ENCODE results near the gene GBA2. TPM values are rescaled to one million over a fixed set of nuclear protein-coding genes. Genes with fewer than 3 reads are reported as not detected.
A peak's percentile ranks its signal among the peaks of the same experiment; 100 is the strongest.

The GBA2 gene
- total and polyA plus RNA-seq, 2 experiments from 2014 or later, result 32.1 to 80.1 TPM

- Histone ChIP-seq H3K27ac (ENCODE audit: low read depth) (0 out of 2 replicates have a peak overlapping the region, but pooled peaks have one; percentile 5), H3F3A (replicated peaks; ENCODE audit: low read depth) (no peaks in the 10 kb centered on the region), H3K4me2 (no peak overlapping the region), H4K20me1 (replicated peaks; ENCODE audit: insufficient read depth) (no peaks in the 10 kb centered on the region), H3K79me2 (replicated peaks; ENCODE audit: insufficient read depth) (no peaks in the 10 kb centered on the region), H2AFZ (no peak overlapping the region), H3K4me1 (ENCODE audit: insufficient read depth) (peaks cover 9% of the 10 kb centered on the region; the same call in 1 of the 2 replicates), H3K27me3 (ENCODE audit: insufficient read depth) (peaks cover 7% of the 10 kb centered on the region; the same call in 1 of the 2 replicates), H3K9me2 (ENCODE audit: insufficient read depth) (no peaks in the 10 kb centered on the region), H3K4me3 (no peak overlapping the region), H3K36me3 (ENCODE audit: insufficient read depth) (0 out of 2 replicates have a peak, but pooled peaks cover 3% of the 10 kb centered on the region)
- TF ChIP-seq, protein P1, sequence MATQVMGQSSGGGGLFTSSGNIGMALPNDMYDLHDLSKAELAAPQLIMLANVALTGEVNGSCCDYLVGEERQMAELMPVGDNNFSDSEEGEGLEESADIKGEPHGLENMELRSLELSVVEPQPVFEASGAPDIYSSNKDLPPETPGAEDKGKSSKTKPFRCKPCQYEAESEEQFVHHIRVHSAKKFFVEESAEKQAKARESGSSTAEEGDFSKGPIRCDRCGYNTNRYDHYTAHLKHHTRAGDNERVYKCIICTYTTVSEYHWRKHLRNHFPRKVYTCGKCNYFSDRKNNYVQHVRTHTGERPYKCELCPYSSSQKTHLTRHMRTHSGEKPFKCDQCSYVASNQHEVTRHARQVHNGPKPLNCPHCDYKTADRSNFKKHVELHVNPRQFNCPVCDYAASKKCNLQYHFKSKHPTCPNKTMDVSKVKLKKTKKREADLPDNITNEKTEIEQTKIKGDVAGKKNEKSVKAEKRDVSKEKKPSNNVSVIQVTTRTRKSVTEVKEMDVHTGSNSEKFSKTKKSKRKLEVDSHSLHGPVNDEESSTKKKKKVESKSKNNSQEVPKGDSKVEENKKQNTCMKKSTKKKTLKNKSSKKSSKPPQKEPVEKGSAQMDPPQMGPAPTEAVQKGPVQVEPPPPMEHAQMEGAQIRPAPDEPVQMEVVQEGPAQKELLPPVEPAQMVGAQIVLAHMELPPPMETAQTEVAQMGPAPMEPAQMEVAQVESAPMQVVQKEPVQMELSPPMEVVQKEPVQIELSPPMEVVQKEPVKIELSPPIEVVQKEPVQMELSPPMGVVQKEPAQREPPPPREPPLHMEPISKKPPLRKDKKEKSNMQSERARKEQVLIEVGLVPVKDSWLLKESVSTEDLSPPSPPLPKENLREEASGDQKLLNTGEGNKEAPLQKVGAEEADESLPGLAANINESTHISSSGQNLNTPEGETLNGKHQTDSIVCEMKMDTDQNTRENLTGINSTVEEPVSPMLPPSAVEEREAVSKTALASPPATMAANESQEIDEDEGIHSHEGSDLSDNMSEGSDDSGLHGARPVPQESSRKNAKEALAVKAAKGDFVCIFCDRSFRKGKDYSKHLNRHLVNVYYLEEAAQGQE (IDR thresholded peaks at IDR 0.05; ENCODE audit: unreplicated experiment), result no peak
- TF ChIP-seq EZH2 (IDR thresholded peaks at IDR 0.05; ENCODE audit: low read depth, unreplicated experiment) (no peak), CREB1 (CRISPR knock-in tag; IDR thresholded peaks at IDR 0.05; ENCODE audit: low read depth) (no peak), ZNF462 (CRISPR knock-in tag; IDR thresholded peaks at IDR 0.05) (no peak), JUNB (IDR thresholded peaks at IDR 0.05; ENCODE audit: unreplicated experiment) (no peak), NANOG (IDR thresholded peaks at IDR 0.05; ENCODE audit: borderline replicate concordance) (no peak), EZH2phosphoT487 (IDR thresholded peaks at IDR 0.05; ENCODE audit: unreplicated experiment) (no peak)
- Mint-ChIP-seq H3K4me3 (no peak overlapping the region), H3K4me1 (peaks cover 17% of the 10 kb centered on the region), H3K9me3 (no peaks in the 10 kb centered on the region; the same call in 2 of the 3 replicates), H3K27ac (no peak overlapping the region; the same call in 1 of the 2 replicates), H3K27me3 (ENCODE audit: insufficient read depth, low read depth, poor library complexity) (peaks cover 14% of the 10 kb centered on the region), H3K36me3 (ENCODE audit: low read depth) (peaks cover 14% of the 10 kb centered on the region)
- DNase-seq (ENCODE audit: low spot score), result no peak
- no peak for ATAC-seq
Observed at GRCh38 chr9:35789541-35789940, 40.5 kb upstream of the GBA2 start.

Data from GM23338 (cell line).